CD4-positive, alpha-beta T cell treated with Interleukin-10 for 1 hour (primary cell): ENCODE results near the gene CLEC4E.
"Not testable (repeated sequence)": the region's sequence is repeated elsewhere in the genome, so short reads cannot be mapped to it uniquely, and the experiment has no call there.

ENCODE experiments used
- DNase-seq: peaks from one replicate; pipeline ENCODE4 v3.0.0-alpha.2; 2020

Gene CLEC4E

GRCh38 chr12:8540831-8541230 is at the start of gene CLEC4E:
Gene CLEC4E (minus strand): TSS chr12:8540905. CDS start chr12:8540797, 108 bp downstream.
- DNase-seq = not testable (repeated sequence)

- no peak for DNase-seq
Measured at GRCh38 chr12:8589679-8590078, 49.0 kb upstream of the CLEC4E start.

- not testable (repeated sequence) for DNase-seq
Measured at GRCh38 chr12:8584478-8584877, 43.8 kb upstream of the CLEC4E start.

- DNase-seq = no peak
Measured at GRCh38 chr12:8584004-8584403, 43.3 kb upstream of the CLEC4E start.

- DNase-seq = no peak
Measured at GRCh38 chr12:8581098-8581784, 40.5 kb upstream of the CLEC4E start.

GRCh38 chr12:8577879-8578278 is 37.2 kb upstream of the CLEC4E start:
- no peak for DNase-seq

- peak; percentile 25 for DNase-seq
Measured at GRCh38 chr12:8572507-8572906, 31.8 kb upstream of the CLEC4E start.

GRCh38 chr12:8566525-8566924 is 25.8 kb upstream of the CLEC4E start:
- no peak for DNase-seq

GRCh38 chr12:8566052-8566451 is 25.3 kb upstream of the CLEC4E start:
- not testable (repeated sequence) for DNase-seq

- no peak for DNase-seq
Measured at GRCh38 chr12:8564656-8565055, 24.0 kb upstream of the CLEC4E start.

GRCh38 chr12:8563356-8563755 is 22.7 kb upstream of the CLEC4E start:
- no peak for DNase-seq

- no peak for DNase-seq
Measured at GRCh38 chr12:8562310-8562709, 21.6 kb upstream of the CLEC4E start.

- no peak for DNase-seq
Measured at GRCh38 chr12:8561011-8561410, 20.3 kb upstream of the CLEC4E start.

GRCh38 chr12:8559676-8560075 is 19.0 kb upstream of the CLEC4E start:
- no peak for DNase-seq

GRCh38 chr12:8556531-8557097 is 15.9 kb upstream of the CLEC4E start:
- no peak for DNase-seq

GRCh38 chr12:8554451-8555195 is 13.9 kb upstream of the CLEC4E start:
- DNase-seq = no peak

GRCh38 chr12:8553088-8553627 is 12.5 kb upstream of the CLEC4E start:
- no peak for DNase-seq

GRCh38 chr12:8549381-8549780 is 8.7 kb upstream of the CLEC4E start:
- no peak for DNase-seq

- no peak for DNase-seq
Measured at GRCh38 chr12:8548192-8548591, 7.5 kb upstream of the CLEC4E start.

GRCh38 chr12:8547645-8548044 is 6.9 kb upstream of the CLEC4E start:
- DNase-seq = no peak

GRCh38 chr12:8546591-8546990 is 5.9 kb upstream of the CLEC4E start:
- DNase-seq = no peak

- peak; percentile 76 for DNase-seq
Measured at GRCh38 chr12:8544295-8544694, 3.6 kb upstream of the CLEC4E start.

GRCh38 chr12:8541562-8541961 is 857 bp upstream of the CLEC4E start:
- no peak for DNase-seq

GRCh38 chr12:8537820-8538219 is 2.9 kb downstream of the CLEC4E start:
- not testable (repeated sequence) for DNase-seq
